ENCODE measurements around the gene GNG4.
"Not testable (repeated sequence)": the region's sequence is repeated elsewhere in the genome, so short reads cannot be mapped to it uniquely, and the experiment has no call there.

The GNG4 gene

GRCh38 chr1:235648954-235649367, 623 bp downstream of the GNG4 start:
- peak; percentile 61 for DNase-seq

DNA sequence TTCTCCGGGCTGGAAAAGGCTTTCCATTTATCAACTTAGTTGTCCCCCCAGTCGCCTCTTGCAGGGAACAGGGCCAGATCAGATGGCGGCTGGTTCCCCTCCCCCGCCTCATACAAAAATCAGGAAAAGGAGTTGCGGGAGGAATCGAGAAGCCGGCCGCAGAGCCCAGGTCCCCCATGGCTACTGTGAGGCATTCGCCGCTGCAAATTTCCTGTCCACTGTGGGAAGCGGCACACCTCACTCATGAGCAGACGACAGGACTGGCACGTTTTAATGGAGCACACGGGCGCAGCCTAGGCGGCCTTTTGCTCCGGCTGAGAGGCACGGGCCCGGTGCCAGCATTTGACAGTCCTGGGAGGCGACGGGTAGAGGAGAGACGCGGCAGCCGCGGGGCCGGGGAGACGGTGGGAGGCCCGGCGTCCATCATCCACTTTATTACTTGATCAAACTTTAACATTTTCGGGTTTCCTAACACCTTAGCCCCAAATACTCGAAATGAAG, 1.1 kb downstream of the GNG4 start:
- DNase-seq = no peak

DNA sequence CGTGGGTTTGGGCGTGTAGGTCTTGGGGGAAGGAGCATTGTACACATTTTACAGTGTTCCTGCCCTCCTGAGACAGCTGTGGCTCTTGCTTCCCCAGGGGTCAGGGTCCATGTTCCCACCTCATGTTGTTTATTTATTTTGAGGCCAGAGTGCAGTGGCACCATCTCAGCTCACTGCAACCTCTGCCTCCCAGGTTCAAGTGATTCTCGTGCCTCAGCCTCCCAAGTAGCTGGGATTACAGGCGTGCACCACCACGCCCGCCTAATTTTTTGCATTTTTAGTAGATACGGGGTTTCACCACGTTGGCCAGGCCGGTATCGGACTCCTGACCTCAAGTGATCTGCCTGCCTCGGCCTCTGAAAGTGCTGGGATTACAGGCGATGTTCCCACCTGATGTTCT, 2.0 kb downstream of the GNG4 start:
- DNase-seq = not testable (repeated sequence)

DNA sequence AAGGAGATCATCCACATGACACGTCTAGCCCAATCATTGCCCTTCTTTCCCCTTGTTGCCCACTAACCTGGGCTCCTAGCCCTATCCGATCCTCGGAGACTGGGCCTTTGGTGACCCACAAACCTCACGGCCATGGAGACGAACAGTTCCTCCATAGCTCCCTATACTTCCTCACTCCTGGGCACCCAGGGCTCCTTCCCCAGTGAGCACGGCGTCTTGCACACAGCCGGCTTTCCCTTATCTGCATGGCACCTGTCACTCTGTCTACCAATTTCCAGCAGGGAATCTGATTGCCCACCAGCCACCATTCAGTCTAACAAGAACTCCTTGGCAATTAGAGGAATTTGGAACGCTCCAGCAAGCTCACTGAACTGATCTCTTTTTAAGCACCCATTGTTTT, 3.1 kb downstream of the GNG4 start:
- DNase-seq = no peak

- DNase-seq = no peak
Measured at GRCh38 chr1:235644693-235645305, 4.8 kb downstream of the GNG4 start.

DNA sequence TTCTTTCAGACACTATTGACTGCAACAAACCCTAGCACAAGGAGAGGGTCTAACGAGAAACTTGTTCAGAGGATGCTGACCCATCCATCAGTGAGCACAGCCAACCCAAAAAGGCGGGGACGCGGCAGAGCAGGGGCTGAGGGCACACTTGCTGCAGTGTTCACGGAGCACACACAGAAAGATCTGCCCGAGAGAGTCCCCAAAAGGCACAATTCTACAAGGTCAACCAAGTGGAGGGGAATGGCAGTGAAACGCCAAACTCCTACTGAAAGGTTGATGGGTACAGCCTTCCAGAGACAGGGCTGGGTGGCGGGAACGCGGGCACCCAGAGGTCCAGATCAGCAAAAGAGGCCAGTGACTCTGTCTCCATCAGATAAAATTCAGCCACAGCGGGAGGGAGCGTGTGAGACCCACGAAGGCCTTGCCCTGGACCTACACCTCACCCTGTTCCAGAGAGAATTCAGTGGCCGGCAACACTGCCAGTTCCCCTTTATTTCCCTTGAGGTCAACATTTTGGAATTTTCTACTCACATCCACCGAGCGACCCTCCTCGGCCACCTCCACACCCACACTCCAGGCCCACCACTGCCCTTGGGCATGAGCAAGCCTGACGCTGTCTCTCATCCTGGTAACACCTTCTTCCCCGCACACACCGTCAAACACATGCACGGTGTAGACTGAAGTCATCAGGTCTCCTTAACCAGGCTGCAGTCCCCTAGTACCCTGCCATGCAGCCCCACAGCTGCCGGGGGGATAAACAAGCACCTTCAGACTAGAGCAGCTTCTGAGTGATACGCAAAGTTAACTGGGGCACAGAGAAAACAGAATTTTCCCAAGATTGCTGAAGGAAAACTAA, 5.5 kb downstream of the GNG4 start:
- DNase-seq = no peak

GRCh38 chr1:235642943-235643371, 6.6 kb downstream of the GNG4 start:
- no peak for DNase-seq

DNA sequence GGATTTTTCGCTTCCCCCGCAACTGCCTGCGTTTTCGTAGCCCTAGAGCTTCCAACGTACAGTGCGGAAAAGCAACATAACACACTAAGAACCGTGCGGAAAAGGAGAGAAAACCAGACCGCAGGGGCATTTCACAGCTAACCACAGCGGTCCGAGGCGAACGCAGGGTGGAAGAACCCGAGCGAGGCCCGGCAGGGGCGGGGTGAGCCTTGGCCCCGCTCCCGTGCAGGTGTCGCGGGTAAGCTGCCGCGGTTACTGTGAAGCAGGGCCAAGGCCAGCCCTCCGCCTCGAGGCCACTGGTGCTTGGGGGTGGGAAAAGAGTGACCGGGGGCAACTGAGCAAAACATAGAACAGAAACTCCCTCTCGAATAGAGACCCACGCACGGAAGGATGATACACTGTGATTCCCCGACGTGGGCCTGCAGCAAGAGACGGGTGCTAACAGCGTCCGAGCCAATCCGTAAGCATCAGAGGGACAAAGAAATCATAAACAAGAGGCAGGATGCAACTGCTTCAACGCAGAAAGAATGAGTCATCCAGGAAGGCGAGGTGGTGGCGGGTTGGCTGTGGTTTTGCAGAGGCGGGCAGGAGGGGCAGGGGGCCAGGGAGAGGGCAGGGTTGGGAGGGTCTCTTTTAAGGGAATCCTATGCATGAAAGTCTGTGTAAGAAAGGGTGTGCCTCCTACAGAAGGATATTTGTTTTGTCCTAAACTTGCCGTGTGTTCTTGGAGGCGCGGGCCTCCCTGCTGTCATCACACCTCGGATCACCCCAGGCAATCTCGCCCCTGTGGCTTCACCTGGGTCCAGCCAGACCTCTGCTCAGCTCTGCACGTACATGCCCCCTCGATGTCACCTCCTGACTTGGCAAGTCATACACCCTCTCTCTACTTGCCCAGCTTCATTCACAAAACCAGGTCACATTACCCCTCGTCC, 7.3 kb downstream of the GNG4 start:
- no peak for DNase-seq

DNA sequence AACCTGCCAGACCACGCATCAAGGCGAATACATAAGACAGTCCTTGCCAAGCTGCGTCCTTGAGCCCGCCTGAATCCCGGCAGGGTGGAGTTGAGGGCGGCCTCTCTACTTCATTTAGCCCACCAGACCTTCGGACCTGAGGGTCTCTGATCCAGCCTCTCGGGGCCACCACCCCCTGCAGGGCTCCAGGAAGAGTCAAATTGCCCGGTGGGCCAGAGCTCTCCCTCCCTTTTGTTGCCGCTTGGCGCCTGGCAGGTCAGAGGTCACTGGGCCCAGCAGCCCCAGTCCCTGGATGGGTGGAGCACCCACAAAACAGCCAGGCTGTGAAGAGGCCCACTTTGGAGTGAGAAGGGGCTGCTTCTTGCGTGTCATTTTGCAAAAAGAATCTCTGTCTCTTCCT, 9.0 kb downstream of the GNG4 start:
- no peak for DNase-seq

DNA sequence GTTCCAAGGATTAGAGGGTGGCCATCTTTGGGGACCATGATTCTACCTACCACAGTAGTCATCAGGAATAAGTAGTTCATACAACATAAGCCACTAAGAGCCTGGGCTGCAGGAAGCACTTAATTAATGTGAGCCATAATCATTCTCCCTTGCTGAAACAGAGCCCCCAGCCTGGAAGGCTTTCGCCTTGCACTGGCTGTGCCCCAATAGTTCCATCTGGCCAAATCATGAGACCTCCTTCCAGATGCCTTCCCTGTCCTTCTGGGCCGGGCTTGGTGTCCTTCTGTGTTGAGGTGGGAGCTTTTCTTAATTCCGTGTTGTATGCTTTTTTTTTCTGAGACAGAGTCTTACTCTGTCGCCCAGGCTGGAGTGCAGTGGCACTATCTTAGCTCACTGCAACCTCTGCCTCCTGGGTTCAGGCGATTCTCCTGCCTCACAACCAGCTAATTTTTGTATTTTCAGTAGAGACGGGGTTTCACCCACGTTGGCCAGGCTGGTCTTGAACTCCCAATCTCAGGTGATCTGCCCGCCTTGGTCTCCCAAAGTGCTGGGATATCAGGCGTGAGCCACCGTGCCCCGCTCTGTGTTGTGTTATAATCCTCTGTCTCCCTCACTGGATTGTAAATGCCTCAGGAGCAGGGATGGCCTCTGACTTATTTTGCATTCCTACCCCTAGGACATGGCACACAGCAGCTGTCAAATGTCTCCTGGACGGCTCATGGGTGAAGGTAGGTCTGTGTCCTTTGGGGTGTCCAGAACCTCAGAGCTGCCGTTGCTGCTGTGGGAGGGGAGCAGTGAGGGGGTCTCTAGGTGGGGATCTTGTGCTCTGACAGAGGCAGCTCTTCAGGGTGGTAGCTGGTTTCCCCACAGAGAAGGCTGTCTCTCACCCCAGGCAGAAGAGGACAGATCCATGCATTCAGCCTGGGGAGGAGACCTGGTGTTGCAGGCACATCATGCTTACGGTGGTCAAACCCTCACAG, 10.1 kb downstream of the GNG4 start:
- no peak for DNase-seq

GRCh38 chr1:235638612-235639011, 11.0 kb downstream of the GNG4 start:
- DNase-seq = not testable (repeated sequence)

- no peak for DNase-seq
Measured at GRCh38 chr1:235637756-235638534, 11.6 kb downstream of the GNG4 start.

DNA sequence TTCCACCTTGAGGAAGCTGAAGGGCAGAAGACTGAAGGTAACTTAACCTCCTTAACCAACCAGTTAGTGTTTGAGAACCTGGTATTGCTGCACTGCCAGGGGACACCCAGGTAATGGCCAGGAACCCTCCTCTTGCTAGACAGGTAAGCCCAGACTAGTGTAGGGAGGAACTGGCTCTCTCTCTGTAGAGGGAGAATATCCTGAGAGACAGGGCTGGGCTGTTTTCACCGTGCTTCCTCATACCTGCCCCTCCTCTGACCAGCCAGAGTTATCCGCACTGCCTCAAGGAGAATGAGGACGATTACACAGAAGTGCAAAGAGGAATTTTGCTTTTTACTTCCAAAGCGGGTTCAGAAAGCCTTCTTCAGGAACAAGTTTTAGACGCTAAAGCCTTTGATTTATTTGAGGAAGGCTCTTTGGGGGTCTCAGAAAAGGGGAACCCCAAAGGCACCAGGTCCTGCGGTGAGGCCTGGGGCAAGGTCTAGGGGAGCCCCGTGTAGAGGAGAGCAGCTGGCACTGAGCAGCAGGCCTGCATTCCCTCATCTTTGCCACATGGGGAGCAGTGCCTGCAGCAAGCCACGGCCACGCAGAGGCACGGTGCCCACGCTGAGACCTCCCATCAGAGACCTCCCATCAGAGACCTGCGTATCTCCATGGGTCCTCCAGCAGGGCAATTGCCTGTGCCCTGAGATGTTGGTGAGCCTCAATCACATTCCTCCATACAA, 13.5 kb downstream of the GNG4 start:
- DNase-seq = no peak

- DNase-seq = no peak
Measured at GRCh38 chr1:235632506-235633401, 16.8 kb downstream of the GNG4 start.

- no peak for DNase-seq
Measured at GRCh38 chr1:235631816-235632215, 17.8 kb downstream of the GNG4 start.

DNA sequence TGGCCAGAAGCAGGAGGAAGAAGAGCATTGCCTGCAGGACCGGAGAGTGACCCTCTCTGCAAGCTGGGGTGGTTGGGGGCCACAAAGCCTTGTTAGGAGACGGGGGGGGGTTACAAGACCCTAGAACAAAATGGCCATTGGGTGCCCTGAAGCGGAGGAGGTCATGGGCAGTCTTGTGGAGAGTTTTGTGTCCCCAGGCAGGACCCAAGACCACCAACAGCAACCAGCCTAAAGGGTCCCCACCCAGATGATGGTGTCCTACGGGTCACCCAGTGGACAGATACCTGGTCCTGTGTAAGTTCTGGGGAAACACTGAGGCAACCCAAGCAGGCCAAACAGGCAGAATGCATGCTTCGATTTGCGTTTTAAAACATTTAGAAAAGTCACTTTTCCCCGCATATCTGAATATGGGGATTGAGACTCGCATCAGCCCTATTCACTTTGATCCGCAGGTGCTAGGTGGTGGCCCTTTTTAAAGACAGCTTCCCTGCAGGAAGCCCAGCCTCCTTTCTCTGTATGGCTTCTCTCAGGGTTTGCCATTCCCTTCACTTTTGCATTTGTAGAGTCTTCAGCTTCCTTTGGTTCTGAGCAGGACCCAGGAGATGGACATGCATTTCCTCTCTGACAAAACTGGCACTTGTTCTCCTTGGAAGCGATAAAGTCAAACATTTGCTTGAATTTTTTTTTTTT, 21.1 kb downstream of the GNG4 start:
- no peak for DNase-seq

GRCh38 chr1:235625831-235626230, 23.8 kb downstream of the GNG4 start:
- DNase-seq = no peak

- DNase-seq = no peak
Measured at GRCh38 chr1:235625340-235625739, 24.2 kb downstream of the GNG4 start.
